Activated CD8-positive, alpha-beta memory T cell treated with anti-CD3 and anti-CD28 coated beads, Interleukin-2, amount 50 U/mL, for 1 hour (primary cell): ENCODE measurements around the gene AUTS2.

Experiments used
- DNase-seq: peaks from one replicate; pipeline ENCODE4 v3.0.0-alpha.2; 2020; ENCODE audit errors: extremely low read depth

The AUTS2 gene

GRCh38 chr7:70377957-70378356 lies 779.7 kb downstream of the AUTS2 start:
- no peak for DNase-seq

- DNase-seq = no peak
These were observed 780.9 kb downstream of the AUTS2 start for GRCh38 chr7:70379210-70379609.

DNA sequence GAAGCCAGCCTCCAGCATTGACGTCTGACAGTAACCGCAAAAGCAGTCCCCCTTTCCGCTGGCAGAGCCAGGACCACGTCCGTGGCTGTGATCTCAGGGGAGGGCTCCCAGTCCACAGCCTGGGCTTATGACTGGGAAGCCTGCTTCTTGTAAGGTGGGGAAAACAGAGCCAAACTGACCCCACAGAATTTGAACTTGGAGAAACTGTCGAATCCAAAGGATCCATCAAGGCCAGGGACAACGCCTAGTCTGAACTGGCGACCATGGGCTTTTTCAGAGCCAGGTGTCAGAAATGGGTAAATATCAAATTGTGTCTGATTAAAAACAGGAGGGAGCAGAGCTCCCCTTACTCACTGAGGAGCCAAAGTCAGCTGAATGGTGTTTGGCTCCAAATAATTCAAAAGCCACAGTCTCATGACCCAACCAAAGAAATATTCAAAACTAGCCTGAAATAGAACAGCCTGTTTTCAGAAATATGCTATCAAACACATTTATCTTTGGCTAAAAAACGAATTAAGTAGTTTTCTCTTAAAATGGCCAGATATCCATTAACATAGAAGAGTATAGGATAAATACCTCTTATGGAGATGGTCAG lies 782.2 kb downstream of the AUTS2 start:
- DNase-seq = no peak

DNA sequence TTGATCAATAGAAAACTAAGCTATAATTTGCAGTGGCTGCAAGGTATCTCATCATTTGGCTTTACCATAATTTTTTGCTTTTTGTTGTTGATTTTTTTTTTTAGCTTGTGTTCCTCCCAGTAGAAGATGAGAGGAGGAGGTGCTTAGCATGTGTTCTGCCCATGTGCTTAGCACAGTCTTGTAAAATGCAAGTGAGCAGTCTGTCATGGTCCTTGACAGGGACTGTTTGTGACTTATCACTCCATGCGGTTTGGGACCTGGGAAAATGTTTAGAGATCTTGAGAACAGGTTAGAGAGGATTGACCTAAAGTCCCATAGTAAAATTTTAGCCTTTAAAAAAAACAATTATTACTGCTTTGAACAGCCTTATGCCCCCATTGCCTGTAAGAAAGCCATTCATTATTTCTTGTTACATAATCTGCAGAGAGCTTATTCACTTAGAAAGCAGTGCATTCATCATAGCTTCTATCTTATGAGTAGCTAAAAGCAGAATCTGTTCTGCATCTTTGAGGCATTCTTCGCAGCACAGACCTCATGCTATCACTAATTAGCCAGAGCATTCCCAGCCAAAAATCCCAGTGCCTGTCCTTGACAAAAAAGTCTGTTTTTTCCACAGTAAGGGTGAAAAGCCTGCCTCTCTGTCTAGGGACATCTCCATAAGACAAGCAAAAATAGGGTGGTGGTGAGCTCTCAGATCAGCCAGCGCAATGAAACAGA lies 784.9 kb downstream of the AUTS2 start:
- no peak for DNase-seq

GRCh38 chr7:70384024-70384423 lies 785.7 kb downstream of the AUTS2 start:
- no peak for DNase-seq

GRCh38 chr7:70384891-70385290 lies 786.6 kb downstream of the AUTS2 start:
- DNase-seq = no peak

DNA sequence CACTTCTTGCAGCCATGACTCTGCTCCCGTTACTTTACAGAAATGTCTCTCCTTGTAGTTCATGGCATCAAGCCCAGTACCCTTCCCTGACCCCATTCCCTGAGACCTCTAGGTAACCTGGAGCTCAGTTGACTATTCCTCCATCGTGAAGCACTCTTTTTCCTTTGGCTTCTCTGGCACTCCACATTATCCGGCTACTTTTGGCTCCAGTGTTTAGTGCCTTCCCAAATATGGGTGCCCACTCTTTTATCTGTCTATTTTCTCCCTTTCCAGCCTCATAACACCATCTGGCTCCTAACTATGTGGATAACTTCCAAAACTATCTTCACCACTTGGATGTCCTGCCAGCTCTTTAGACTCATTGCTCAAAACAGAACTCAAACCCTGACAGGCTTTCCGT lies 788.9 kb downstream of the AUTS2 start:
- no peak for DNase-seq

GRCh38 chr7:70389531-70390151 lies 791.4 kb downstream of the AUTS2 start:
- no peak for DNase-seq

- DNase-seq = no peak
These were observed 792.0 kb downstream of the AUTS2 start for GRCh38 chr7:70390251-70390650.

GRCh38 chr7:70392256-70392876 lies 794.1 kb downstream of the AUTS2 start:
- no peak for DNase-seq

DNA sequence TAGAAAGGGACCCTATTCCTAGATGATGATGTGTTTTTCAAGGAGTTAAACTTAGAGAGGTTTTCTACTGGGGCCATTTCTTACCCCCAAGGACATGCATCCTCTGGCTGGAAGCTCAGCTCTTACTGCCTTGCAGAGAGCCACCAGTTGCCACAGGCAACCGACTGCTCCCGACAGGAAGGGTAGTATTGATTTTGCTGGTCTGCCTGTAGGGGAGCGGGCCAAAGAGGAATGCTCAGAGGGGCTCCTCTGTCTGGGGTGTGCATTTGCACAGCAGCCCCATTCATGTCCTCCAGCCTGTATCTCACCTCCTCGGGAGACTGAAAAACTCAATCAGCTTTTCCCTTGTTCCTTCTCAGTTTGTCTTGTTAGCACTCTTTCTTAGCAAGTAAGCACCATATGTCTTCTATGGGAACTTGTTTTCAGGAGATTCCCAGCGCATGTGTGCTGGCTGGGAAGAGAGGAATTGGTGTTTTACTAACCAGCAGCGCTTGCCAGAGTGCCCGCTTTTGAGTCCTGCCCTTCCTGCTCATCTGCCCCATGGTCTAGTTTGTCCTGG lies 794.7 kb downstream of the AUTS2 start:
- no peak for DNase-seq

- DNase-seq = no peak
These were observed 795.7 kb downstream of the AUTS2 start for GRCh38 chr7:70393956-70394355.

GRCh38 chr7:70400829-70401380 lies 802.6 kb downstream of the AUTS2 start:
- no peak for DNase-seq

- no peak for DNase-seq
These were observed 803.8 kb downstream of the AUTS2 start for GRCh38 chr7:70402069-70402468.

DNA sequence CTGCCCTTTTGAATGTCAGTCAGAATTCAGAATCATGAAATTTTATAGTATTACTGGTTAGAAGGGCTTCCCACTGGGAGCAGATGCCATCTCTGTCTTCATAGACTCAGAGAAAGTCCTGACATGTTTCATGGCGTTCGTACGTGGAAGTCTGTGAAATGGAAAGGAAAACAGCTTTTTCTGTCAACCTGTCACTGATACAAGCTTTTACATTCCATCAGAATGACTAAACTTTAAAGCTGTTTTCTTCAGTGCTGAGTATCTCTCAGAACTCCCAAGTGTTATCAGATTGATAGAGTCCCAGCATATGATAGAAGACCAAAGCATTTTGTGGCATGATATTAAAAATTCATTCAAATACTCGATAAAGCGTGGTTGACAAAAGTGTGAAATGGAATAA lies 807.0 kb downstream of the AUTS2 start:
- no peak for DNase-seq

DNA sequence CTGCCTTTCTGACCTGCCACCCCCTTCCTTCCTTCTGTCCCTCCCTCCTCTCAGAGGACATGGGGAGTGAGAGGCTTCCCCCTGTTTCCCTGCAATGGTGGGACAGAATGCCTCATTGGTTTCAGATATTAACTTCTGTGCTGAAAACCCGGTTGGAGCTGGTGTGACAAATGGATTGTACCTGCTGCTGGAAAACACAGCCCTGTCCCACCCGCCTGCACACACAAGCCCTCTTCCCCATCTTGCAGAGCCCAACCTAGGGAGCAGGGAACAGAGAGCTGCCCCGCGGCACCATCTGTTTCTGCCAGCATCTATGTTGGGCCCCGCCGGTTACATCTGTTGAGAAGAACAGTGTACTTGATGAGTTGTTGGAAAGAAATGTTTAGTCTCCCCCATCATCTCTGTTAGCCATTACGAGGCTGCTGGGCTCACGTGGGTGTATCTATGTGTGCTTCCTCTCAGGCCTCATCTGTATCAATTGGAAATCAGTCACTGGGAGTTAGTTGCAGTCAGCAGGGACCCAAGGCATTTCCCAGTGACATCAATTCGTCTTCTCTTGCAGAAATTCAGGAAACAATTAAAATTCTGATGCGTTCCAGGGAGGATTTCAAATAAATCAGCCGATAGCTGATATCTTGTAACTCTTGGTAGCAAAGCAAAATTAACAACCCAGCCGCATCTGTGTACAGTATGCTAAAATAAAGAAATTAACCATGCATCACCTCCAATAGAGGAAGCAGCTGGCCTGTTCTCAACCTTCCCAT lies 808.1 kb downstream of the AUTS2 start:
- no peak for DNase-seq

DNA sequence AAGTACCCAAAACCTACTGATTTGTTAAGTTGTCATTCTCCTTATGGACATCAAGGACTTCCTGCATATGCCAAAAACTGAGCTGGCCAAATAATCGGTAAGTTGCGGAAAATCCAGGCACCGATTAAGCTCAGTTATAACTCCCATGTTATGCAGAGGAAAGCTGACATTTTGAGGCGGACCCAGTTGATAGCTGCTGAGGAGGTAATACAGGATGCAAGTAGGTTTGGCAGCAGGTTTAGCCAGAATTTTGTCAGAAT lies 808.6 kb downstream of the AUTS2 start:
- DNase-seq = no peak

DNA sequence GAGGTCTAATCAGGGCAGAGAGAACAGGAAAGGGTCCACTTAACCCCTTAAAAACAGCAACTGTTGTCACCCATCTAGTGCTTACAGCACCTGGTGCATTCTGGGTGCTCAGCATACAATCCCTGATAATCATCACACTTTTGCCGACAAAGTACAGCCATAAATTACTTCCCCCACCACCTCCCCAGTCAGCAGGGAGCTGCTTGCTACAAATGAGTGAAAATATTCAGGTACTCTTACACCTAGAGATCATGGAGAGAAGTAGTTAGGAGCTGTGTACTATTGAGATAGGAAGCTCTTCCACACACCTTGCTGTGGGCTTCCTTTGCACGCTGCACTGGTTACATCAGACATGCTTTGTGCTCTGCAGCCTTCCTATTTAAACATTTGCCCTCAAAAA lies 810.2 kb downstream of the AUTS2 start:
- DNase-seq = no peak

GRCh38 chr7:70408891-70409290 lies 810.6 kb downstream of the AUTS2 start:
- DNase-seq = no peak

- DNase-seq = no peak
These were observed 812.0 kb downstream of the AUTS2 start for GRCh38 chr7:70410134-70410750.

DNA sequence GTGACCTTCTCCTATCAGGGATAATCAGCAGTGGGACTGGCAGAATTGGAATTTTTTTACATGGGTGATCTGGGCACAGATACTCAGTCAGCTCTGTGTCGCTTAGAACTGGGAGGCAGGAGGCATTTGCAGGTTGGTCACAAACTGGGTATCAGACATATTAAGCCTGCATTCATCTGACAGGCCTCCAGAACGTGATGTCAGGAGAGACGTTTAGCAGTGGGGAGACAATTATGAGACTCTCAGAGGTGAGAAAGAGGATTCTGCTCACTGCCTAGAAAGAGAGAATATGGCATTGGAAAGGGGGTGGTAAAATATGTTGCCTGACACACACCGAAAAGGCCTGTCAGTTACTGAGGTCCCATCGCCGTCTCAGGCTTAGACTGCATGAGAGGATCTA lies 816.1 kb downstream of the AUTS2 start:
- no peak for DNase-seq
